DND-41 (cell line): ENCODE measurements around the gene CENPP.

Experiments
- ATAC-seq: fragments of 200-7000 bp; cut with Tn5 transposase; 3 replicates; pipeline ENCODE4 v1.9.1; 2021; ENCODE audit warnings: low read depth; ENCODE audit not compliant: insufficient read depth
- DNase-seq: peaks from one replicate; pipeline ENCODE4 v3.0.0-alpha.2; 2020
- H2AFZ ChIP-seq: 2 replicates; pipeline ENCODE4 v1.6.0; 2012; ENCODE audit warnings: low read depth, low read length
- H3K27ac ChIP-seq: 2 replicates; pipeline ENCODE4 v1.5.1; 2012; ENCODE audit warnings: low read length, inconsistent platforms
- H3K27me3 ChIP-seq: fragments of 200-600 bp; sonication (generic); 2 replicates; pipeline ENCODE4 v1.6.0; 2012; ENCODE audit warnings: low read length, mild to moderate bottlenecking, inconsistent platforms; ENCODE audit not compliant: insufficient read depth, poor library complexity
- H3K36me3 ChIP-seq: 2 replicates; pipeline ENCODE4 v1.5.1; 2012; ENCODE audit warnings: low read length, inconsistent platforms; ENCODE audit not compliant: insufficient read depth
- H3K4me1 ChIP-seq: 2 replicates; pipeline ENCODE4 v1.5.1; 2012; ENCODE audit warnings: mild to moderate bottlenecking, low read length; ENCODE audit not compliant: insufficient read depth
- H3K4me2 ChIP-seq: 2 replicates; pipeline ENCODE4 v1.6.0; 2012; ENCODE audit warnings: mild to moderate bottlenecking, moderate library complexity, low read length, inconsistent platforms; ENCODE audit not compliant: insufficient read depth
- H3K4me3 ChIP-seq, 2 experiments: fragments of 200-600 bp in 1 of 2; shearing (Covaris generic) in 1 of 2; 2 replicates each; pipeline ENCODE4 v1.5.1; 2012 to 2016; ENCODE audit warnings: inconsistent platforms in 2 of 2, low read length in 2 of 2, mild to moderate bottlenecking in 2 of 2, low read depth in 1 of 2, moderate library complexity in 1 of 2
- H3K79me2 ChIP-seq: 2 replicates; pipeline ENCODE4 v1.6.0; 2012; ENCODE audit warnings: low read length, inconsistent platforms; ENCODE audit not compliant: insufficient read depth
- H3K9ac ChIP-seq: 2 replicates; pipeline ENCODE4 v1.6.0; 2012; ENCODE audit warnings: low read depth, mild to moderate bottlenecking, inconsistent platforms, low read length, moderate library complexity
- H3K9me3 ChIP-seq: 2 replicates; pipeline ENCODE4 v1.5.1; 2012; ENCODE audit warnings: low read length, moderate library complexity, mild to moderate bottlenecking, inconsistent platforms; ENCODE audit not compliant: insufficient read depth, severe bottlenecking
- H4K20me1 ChIP-seq: 2 replicates; pipeline ENCODE4 v1.6.0; 2012; ENCODE audit warnings: low read length; ENCODE audit not compliant: insufficient read depth
- CTCF ChIP-seq: IDR thresholded peaks from 2 replicates; pipeline ENCODE4 v1.5.1; 2012; ENCODE audit warnings: borderline replicate concordance, low read length, moderate library complexity, mild to moderate bottlenecking; ENCODE audit not compliant: poor library complexity, severe bottlenecking; ENCODE audit errors: extremely low read depth
- EZH2 ChIP-seq: IDR thresholded peaks from 3 replicates; pipeline ENCODE4 v1.6.1; 2012; ENCODE audit warnings: borderline replicate concordance, low read depth, mild to moderate bottlenecking, moderate library complexity, low read length, inconsistent platforms; ENCODE audit not compliant: severe bottlenecking

CENPP gene

GRCh38 chr9:92291577-92291976 lies 34.2 kb upstream of the CENPP start:
- Histone ChIP-seq H3K4me1 (peaks cover 53% of the 10 kb centered on the region), H3K9me3 (no peaks in the 10 kb centered on the region), H3K4me3 (peak overlapping the region; percentile 85 to 87; a peak in 2 of 4 replicates), H3K79me2 (peaks cover 84% of the 10 kb centered on the region), H3K9ac (peak overlapping the region; percentile 77), H3K27ac (peak overlapping the region; percentile 42), H3K27me3 (no peaks in the 10 kb centered on the region), H2AFZ (no peak overlapping the region), H3K36me3 (peaks cover 58% of the 10 kb centered on the region), H3K4me2 (peak overlapping the region; percentile 82), H4K20me1 (peaks cover 43% of the 10 kb centered on the region; the same call in 1 of the 2 replicates)
- DNase-seq (no peak), ATAC-seq (no peak)
- no peak for TF ChIP-seq CTCF
- no peak for TF ChIP-seq EZH2

GRCh38 chr9:92292338-92293074 lies 33.2 kb upstream of the CENPP start:
- H3K4me3 ChIP-seq, result peak overlapping the region; percentile 85 to 87
- DNase-seq (no peak), ATAC-seq (no peak)
- H4K20me1 ChIP-seq, result peaks cover 37% of the 10 kb centered on the region; the same call in 1 of the 2 replicates
- no peak overlapping the region for H2AFZ ChIP-seq
- no peaks in the 10 kb centered on the region for H3K9me3 ChIP-seq
- peak overlapping the region; percentile 82 for H3K4me2 ChIP-seq
- peaks cover 58% of the 10 kb centered on the region for H3K36me3 ChIP-seq
- TF ChIP-seq CTCF (no peak), EZH2 (no peak)
- H3K4me1 ChIP-seq, result peaks cover 53% of the 10 kb centered on the region
- H3K9ac ChIP-seq, result peak overlapping the region; percentile 77
- H3K79me2 ChIP-seq, result peaks cover 75% of the 10 kb centered on the region
- H3K27me3 ChIP-seq, result no peaks in the 10 kb centered on the region
- peak overlapping the region; percentile 93 for H3K27ac ChIP-seq

- H3K4me2 ChIP-seq, result peak overlapping the region; percentile 82
- H4K20me1 ChIP-seq, result peaks cover 34% of the 10 kb centered on the region; the same call in 1 of the 2 replicates
- H3K27ac ChIP-seq, result peak overlapping the region; percentile 93
- H3K9ac ChIP-seq, result peak overlapping the region; percentile 77
- H3K4me1 ChIP-seq, result peaks cover 53% of the 10 kb centered on the region
- TF ChIP-seq CTCF (no peak), EZH2 (no peak)
- peaks cover 69% of the 10 kb centered on the region for H3K79me2 ChIP-seq
- no peak for DNase-seq
- H3K27me3 ChIP-seq, result no peaks in the 10 kb centered on the region
- no peaks in the 10 kb centered on the region for H3K9me3 ChIP-seq
- peak overlapping the region; percentile 85 to 87 for H3K4me3 ChIP-seq
- ATAC-seq, result no peak
- peaks cover 58% of the 10 kb centered on the region for H3K36me3 ChIP-seq
- peak overlapping the region; percentile 77 for H2AFZ ChIP-seq
Measured at GRCh38 chr9:92293075-92293354, 32.7 kb upstream of the CENPP start.
